ENCODE results near the gene ACER2.

The ACER2 gene

DNA sequence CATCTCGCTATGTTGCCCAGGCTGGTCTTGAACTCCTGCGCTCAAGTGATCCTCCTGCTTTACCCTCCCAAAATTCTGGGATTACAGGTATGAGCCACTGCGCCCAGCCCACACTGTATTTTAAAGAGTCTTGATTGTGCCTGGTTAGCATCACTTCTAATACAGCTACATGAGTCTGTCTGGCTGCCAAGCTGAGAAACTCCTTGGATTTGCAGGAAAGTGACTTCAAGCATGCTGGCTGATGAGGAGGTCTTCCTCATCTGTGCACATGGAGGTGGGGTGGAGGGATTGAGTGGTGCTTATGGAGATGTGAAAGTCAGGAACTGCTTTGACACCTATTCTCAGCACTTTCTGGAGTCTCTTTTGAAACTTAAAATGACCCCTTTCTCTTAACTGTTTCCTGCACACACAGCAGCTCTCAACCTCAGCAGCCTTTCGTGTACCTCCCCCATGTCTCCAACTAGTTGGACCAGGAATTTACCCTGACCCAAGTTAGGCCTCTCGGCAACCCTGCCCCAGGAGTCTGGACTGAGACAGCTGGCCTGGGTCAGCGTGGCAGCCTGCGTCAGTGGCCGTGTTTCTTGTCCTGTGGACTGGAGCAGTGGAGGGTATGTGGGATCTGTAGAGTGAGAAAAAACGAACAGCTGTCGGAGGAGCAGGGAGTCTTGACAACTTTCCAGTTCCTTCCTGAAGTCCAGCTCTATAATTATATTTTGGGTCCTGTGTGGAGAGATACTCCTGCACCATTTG, 72.5 kb downstream of the ACER2 start:
- H3K4me3 ChIP-seq (ENCODE audit: low read length) = no peak overlapping the region
- no peaks in the 10 kb centered on the region for H3K27me3 ChIP-seq (ENCODE audit: control insufficient read depth, insufficient read depth, low read length)
- no peak overlapping the region for H3K9ac ChIP-seq (ENCODE audit: low read length)
- no peaks in the 10 kb centered on the region for H3K9me3 ChIP-seq (ENCODE audit: control insufficient read depth, low read length)
- no peaks in the 10 kb centered on the region for H3K4me1 ChIP-seq (ENCODE audit: control insufficient read depth, insufficient read depth, low read length)
- no peaks in the 10 kb centered on the region for H3K36me3 ChIP-seq (ENCODE audit: control insufficient read depth, insufficient read depth, low read length)

GRCh38 chr9:19481971-19482404, 73.2 kb downstream of the ACER2 start:
- H3K9ac ChIP-seq (ENCODE audit: low read length) = no peak overlapping the region
- no peaks in the 10 kb centered on the region for H3K4me1 ChIP-seq (ENCODE audit: control insufficient read depth, insufficient read depth, low read length)
- H3K27me3 ChIP-seq (ENCODE audit: control insufficient read depth, insufficient read depth, low read length) = no peaks in the 10 kb centered on the region
- H3K36me3 ChIP-seq (ENCODE audit: control insufficient read depth, insufficient read depth, low read length) = no peaks in the 10 kb centered on the region
- H3K4me3 ChIP-seq (ENCODE audit: low read length) = no peak overlapping the region
- H3K9me3 ChIP-seq (ENCODE audit: control insufficient read depth, low read length) = no peaks in the 10 kb centered on the region

- H3K9ac ChIP-seq (ENCODE audit: low read length) = no peak overlapping the region
- no peak overlapping the region for H3K4me3 ChIP-seq (ENCODE audit: low read length)
- H3K9me3 ChIP-seq (ENCODE audit: control insufficient read depth, low read length) = no peaks in the 10 kb centered on the region
- H3K27me3 ChIP-seq (ENCODE audit: control insufficient read depth, insufficient read depth, low read length) = no peaks in the 10 kb centered on the region
- no peaks in the 10 kb centered on the region for H3K4me1 ChIP-seq (ENCODE audit: control insufficient read depth, insufficient read depth, low read length)
- H3K36me3 ChIP-seq (ENCODE audit: control insufficient read depth, insufficient read depth, low read length) = no peaks in the 10 kb centered on the region
These were observed 75.9 kb downstream of the ACER2 start for GRCh38 chr9:19484699-19485098.

DNA sequence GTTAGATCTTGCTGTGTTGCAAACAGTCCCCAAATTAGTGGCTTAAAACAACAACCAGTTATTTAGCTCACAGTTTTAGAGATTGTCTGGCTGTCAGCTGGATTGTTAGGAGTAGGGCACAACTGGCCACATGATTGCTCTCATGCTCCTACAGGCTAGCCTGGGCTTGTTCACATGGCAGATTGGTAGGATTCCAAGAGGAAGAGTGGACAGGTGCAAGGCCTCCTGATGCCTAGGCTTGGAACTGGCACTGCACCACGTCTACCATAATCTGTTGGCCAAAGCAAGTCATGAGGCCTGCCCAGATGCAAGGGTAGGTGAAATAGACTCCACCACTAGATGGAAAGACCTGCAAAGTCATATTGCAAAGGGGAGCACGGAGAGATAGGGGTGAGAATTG, 76.4 kb downstream of the ACER2 start:
- H3K4me3 ChIP-seq (ENCODE audit: low read length) = no peak overlapping the region
- no peaks in the 10 kb centered on the region for H3K9me3 ChIP-seq (ENCODE audit: control insufficient read depth, low read length)
- H3K9ac ChIP-seq (ENCODE audit: low read length) = no peak overlapping the region
- no peaks in the 10 kb centered on the region for H3K36me3 ChIP-seq (ENCODE audit: control insufficient read depth, insufficient read depth, low read length)
- H3K4me1 ChIP-seq (ENCODE audit: control insufficient read depth, insufficient read depth, low read length) = no peaks in the 10 kb centered on the region
- H3K27me3 ChIP-seq (ENCODE audit: control insufficient read depth, insufficient read depth, low read length) = no peaks in the 10 kb centered on the region

DNA sequence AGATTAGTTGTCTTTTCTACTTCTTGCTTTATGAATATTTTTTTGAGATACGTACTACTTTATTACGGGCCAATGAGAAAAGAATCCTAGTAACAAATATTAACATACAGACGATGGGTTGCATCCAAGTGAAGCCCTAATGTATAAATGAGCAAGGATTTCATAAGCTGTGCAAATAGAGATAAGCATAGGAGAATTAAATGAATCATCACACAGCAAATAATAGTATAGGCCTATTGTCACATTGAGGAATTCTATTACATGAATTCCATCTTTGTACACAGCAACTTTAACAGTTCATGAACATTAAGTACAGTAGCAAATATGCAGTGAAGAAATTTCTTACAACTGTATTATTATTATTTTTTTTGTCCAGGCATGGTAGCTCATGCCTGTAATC, 78.0 kb downstream of the ACER2 start:
- Histone ChIP-seq H3K9ac (ENCODE audit: low read length) (no peak overlapping the region), H3K36me3 (ENCODE audit: control insufficient read depth, insufficient read depth, low read length) (no peaks in the 10 kb centered on the region), H3K9me3 (ENCODE audit: control insufficient read depth, low read length) (no peaks in the 10 kb centered on the region), H3K4me3 (ENCODE audit: low read length) (no peak overlapping the region), H3K4me1 (ENCODE audit: control insufficient read depth, insufficient read depth, low read length) (no peaks in the 10 kb centered on the region), H3K27me3 (ENCODE audit: control insufficient read depth, insufficient read depth, low read length) (no peaks in the 10 kb centered on the region)

DNA sequence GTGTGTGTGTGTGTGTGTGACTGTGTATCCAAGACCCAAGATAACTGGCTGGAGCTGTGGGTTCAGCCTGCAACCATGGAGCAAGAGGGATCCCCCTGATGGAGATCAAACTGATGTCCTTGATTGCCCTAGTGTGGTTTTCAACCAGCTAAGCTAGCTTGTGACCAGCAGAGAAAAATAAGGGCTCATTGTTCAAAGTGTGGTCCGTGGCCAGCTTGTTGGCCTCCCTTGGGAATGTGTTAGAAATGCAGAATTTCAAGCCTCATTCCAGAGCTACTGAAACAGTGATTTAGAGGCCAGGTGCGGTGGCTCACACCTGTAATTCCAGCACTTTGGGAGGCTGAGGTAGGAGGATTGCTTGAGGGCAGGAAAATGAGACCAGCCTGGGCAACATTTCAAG, 79.9 kb downstream of the ACER2 start:
- H3K4me1 ChIP-seq (ENCODE audit: control insufficient read depth, insufficient read depth, low read length) = no peaks in the 10 kb centered on the region
- H3K9me3 ChIP-seq (ENCODE audit: control insufficient read depth, low read length) = no peaks in the 10 kb centered on the region
- no peak overlapping the region for H3K9ac ChIP-seq (ENCODE audit: low read length)
- H3K27me3 ChIP-seq (ENCODE audit: control insufficient read depth, insufficient read depth, low read length) = no peaks in the 10 kb centered on the region
- H3K4me3 ChIP-seq (ENCODE audit: low read length) = no peak overlapping the region
- H3K36me3 ChIP-seq (ENCODE audit: control insufficient read depth, insufficient read depth, low read length) = no peaks in the 10 kb centered on the region

GRCh38 chr9:19490269-19490668, 81.5 kb downstream of the ACER2 start:
- Histone ChIP-seq H3K4me3 (ENCODE audit: low read length) (no peak overlapping the region), H3K9me3 (ENCODE audit: control insufficient read depth, low read length) (no peaks in the 10 kb centered on the region), H3K27me3 (ENCODE audit: control insufficient read depth, insufficient read depth, low read length) (peaks cover 4% of the 10 kb centered on the region), H3K4me1 (ENCODE audit: control insufficient read depth, insufficient read depth, low read length) (no peaks in the 10 kb centered on the region), H3K9ac (ENCODE audit: low read length) (no peak overlapping the region), H3K36me3 (ENCODE audit: control insufficient read depth, insufficient read depth, low read length) (no peaks in the 10 kb centered on the region)

- Histone ChIP-seq H3K9ac (ENCODE audit: low read length) (no peak overlapping the region), H3K4me1 (ENCODE audit: control insufficient read depth, insufficient read depth, low read length) (no peaks in the 10 kb centered on the region), H3K9me3 (ENCODE audit: control insufficient read depth, low read length) (no peaks in the 10 kb centered on the region)
These were observed 82.0 kb downstream of the ACER2 start for GRCh38 chr9:19490828-19491227.

GRCh38 chr9:19492775-19493173, 84.0 kb downstream of the ACER2 start:
- no peak overlapping the region for H3K4me3 ChIP-seq (ENCODE audit: low read length)
- H3K4me1 ChIP-seq (ENCODE audit: control insufficient read depth, insufficient read depth, low read length) = no peaks in the 10 kb centered on the region
- no peak overlapping the region for H3K9ac ChIP-seq (ENCODE audit: low read length)
- H3K36me3 ChIP-seq (ENCODE audit: control insufficient read depth, insufficient read depth, low read length) = no peaks in the 10 kb centered on the region
- H3K27me3 ChIP-seq (ENCODE audit: control insufficient read depth, insufficient read depth, low read length) = peaks cover 4% of the 10 kb centered on the region
- no peaks in the 10 kb centered on the region for H3K9me3 ChIP-seq (ENCODE audit: control insufficient read depth, low read length)

More at GRCh38 chr9:19490828-19491227, 82.0 kb downstream of the ACER2 start:
- Histone ChIP-seq H3K27me3 (ENCODE audit: control insufficient read depth, insufficient read depth, low read length) (peaks cover 4% of the 10 kb centered on the region), H3K36me3 (ENCODE audit: control insufficient read depth, insufficient read depth, low read length) (no peaks in the 10 kb centered on the region), H3K4me3 (ENCODE audit: low read length) (no peak overlapping the region)

- H3K36me3 ChIP-seq (ENCODE audit: control insufficient read depth, insufficient read depth, low read length) = no peaks in the 10 kb centered on the region
- no peak overlapping the region for H3K9ac ChIP-seq (ENCODE audit: low read length)
- H3K27me3 ChIP-seq (ENCODE audit: control insufficient read depth, insufficient read depth, low read length) = peaks cover 4% of the 10 kb centered on the region
- no peaks in the 10 kb centered on the region for H3K4me1 ChIP-seq (ENCODE audit: control insufficient read depth, insufficient read depth, low read length)
- H3K4me3 ChIP-seq (ENCODE audit: low read length) = no peak overlapping the region
- no peaks in the 10 kb centered on the region for H3K9me3 ChIP-seq (ENCODE audit: control insufficient read depth, low read length)
These were observed 84.5 kb downstream of the ACER2 start for GRCh38 chr9:19493174-19493811.

GRCh38 chr9:19493876-19494275, 85.1 kb downstream of the ACER2 start:
- Histone ChIP-seq H3K36me3 (ENCODE audit: control insufficient read depth, insufficient read depth, low read length) (no peaks in the 10 kb centered on the region), H3K4me1 (ENCODE audit: control insufficient read depth, insufficient read depth, low read length) (no peaks in the 10 kb centered on the region), H3K9me3 (ENCODE audit: control insufficient read depth, low read length) (no peaks in the 10 kb centered on the region), H3K4me3 (ENCODE audit: low read length) (no peak overlapping the region), H3K9ac (ENCODE audit: low read length) (no peak overlapping the region), H3K27me3 (ENCODE audit: control insufficient read depth, insufficient read depth, low read length) (peaks cover 4% of the 10 kb centered on the region)

DNA sequence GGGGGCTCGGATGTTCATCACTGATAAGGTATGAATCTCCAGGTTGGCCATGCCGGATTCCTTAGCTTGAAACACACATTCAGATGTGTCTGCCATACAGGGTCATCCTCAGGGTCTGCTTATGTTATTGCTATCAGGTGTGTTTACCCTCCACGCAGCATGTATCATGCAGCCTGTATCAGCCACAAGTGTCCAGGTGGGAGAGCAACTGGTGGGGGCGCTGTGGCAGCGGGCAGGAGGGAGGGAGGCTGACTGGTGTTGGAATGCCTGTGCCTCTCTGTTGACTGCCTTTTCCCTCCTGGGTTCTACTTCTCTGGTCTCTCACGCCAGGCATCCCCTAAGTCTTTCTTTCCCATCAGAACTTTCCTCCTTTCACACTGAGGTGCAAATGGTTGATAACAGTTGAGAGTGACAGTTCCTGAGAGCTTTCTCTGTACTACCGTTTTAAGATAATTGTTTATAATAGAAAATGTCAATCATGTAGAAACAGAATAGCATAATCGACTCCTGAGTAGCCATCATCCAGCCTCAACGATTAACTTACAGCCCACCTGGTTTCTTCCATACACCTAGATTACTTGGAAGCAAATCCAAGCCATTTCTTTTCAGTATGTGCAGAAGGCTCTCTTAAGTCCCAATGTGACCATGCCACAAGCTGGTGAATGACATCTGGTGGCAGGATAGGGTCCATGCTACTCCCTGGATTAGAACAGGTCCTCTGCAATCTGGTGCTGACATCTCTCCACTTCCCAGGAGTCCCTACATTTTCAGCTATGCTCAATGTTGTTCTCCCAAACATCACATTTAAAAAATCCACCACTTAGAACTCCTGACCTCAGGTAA, 86.6 kb downstream of the ACER2 start:
- peaks cover 4% of the 10 kb centered on the region for H3K27me3 ChIP-seq (ENCODE audit: control insufficient read depth, insufficient read depth, low read length)
- H3K4me3 ChIP-seq (ENCODE audit: low read length) = no peak overlapping the region
- no peaks in the 10 kb centered on the region for H3K4me1 ChIP-seq (ENCODE audit: control insufficient read depth, insufficient read depth, low read length)
- no peaks in the 10 kb centered on the region for H3K9me3 ChIP-seq (ENCODE audit: control insufficient read depth, low read length)
- no peaks in the 10 kb centered on the region for H3K36me3 ChIP-seq (ENCODE audit: control insufficient read depth, insufficient read depth, low read length)
- H3K9ac ChIP-seq (ENCODE audit: low read length) = no peak overlapping the region

All from mucosa of stomach (tissue), 1 donor.